Neural progenitor cell (in vitro differentiated cells): ENCODE results near the gene MINDY3. TPM values are rescaled to one million over a fixed set of nuclear protein-coding genes. Genes with fewer than 3 reads are reported as not detected.
"Not testable (repeated sequence)": the region's sequence is repeated elsewhere in the genome, so short reads cannot be mapped to it uniquely, and the experiment has no call there.

Source experiments
- DNase-seq: peaks from one replicate; pipeline ENCODE4 v3.0.0-alpha.2; 2016; ENCODE audit warnings: low spot score
- H2AFZ ChIP-seq: fragments of 200-600 bp; sonication (generic); replicated peaks from 2 replicates; pipeline ENCODE4 v1.6.1; 2016; ENCODE audit warnings: antibody characterized with exemption
- H3F3A ChIP-seq: fragments of 200-600 bp; sonication (generic); 2 replicates; pipeline ENCODE4 v1.6.1; 2016; ENCODE audit warnings: antibody characterized with exemption, low read depth
- H3K27ac ChIP-seq: fragments of 200-600 bp; sonication (generic); 2 replicates; pipeline ENCODE4 v1.5.1; 2016; ENCODE audit warnings: mild to moderate bottlenecking
- H3K27me3 ChIP-seq: fragments of 200-600 bp; sonication (generic); 2 replicates; pipeline ENCODE4 v1.6.1; 2016; ENCODE audit warnings: mild to moderate bottlenecking, moderate library complexity
- H3K36me3 ChIP-seq: fragments of 200-600 bp; sonication (generic); 2 replicates; pipeline ENCODE4 v1.5.1; 2016
- H3K4me1 ChIP-seq: fragments of 200-600 bp; sonication (generic); 2 replicates; pipeline ENCODE4 v1.6.1; 2016; ENCODE audit warnings: mixed run types
- H3K4me2 ChIP-seq: fragments of 200-600 bp; sonication (generic); 2 replicates; pipeline ENCODE4 v1.6.1; 2016
- H3K4me3 ChIP-seq: fragments of 200-600 bp; sonication (generic); 2 replicates; pipeline ENCODE4 v1.5.1; 2016
- H3K79me2 ChIP-seq: fragments of 200-600 bp; sonication (generic); 2 replicates; pipeline ENCODE4 v1.6.1; 2016; ENCODE audit warnings: low read depth
- H3K9ac ChIP-seq: fragments of 200-600 bp; sonication (generic); 2 replicates; pipeline ENCODE4 v1.6.1; 2016
- H3K9me3 ChIP-seq: fragments of 200-600 bp; sonication (generic); 2 replicates; pipeline ENCODE4 v1.5.1; 2016; ENCODE audit warnings: low read depth
- H4K20me1 ChIP-seq: fragments of 200-600 bp; sonication (generic); 2 replicates; pipeline ENCODE4 v1.6.1; 2016; ENCODE audit warnings: low read depth
- H3K27ac Mint-ChIP-seq: 3 replicates; pipeline ENCODE4 v1.8.0; 2021; ENCODE audit warnings: mixed read lengths
- H3K27me3 Mint-ChIP-seq: 2 replicates; pipeline ENCODE4 v1.8.0; 2022; ENCODE audit warnings: low read depth, mild to moderate bottlenecking, inconsistent platforms, moderate library complexity, mixed read lengths; ENCODE audit not compliant: insufficient read depth
- H3K36me3 Mint-ChIP-seq: 3 replicates; pipeline ENCODE4 v1.8.0; 2021; ENCODE audit warnings: mixed read lengths
- H3K4me1 Mint-ChIP-seq: 3 replicates; pipeline ENCODE4 v1.8.0; 2021; ENCODE audit warnings: mixed read lengths
- H3K4me3 Mint-ChIP-seq: 3 replicates; pipeline ENCODE4 v1.8.0; 2021; ENCODE audit warnings: mild to moderate bottlenecking, moderate library complexity, mixed read lengths
- H3K9me3 Mint-ChIP-seq: 3 replicates; pipeline ENCODE4 v1.8.0; 2020; ENCODE audit warnings: mixed read lengths
- CTCF ChIP-seq: fragments of 200-600 bp; sonication (generic); IDR thresholded peaks from 2 replicates; pipeline ENCODE4 v1.5.1; 2017; ENCODE audit warnings: antibody characterized with exemption, mild to moderate bottlenecking
- EZH2 ChIP-seq: fragments of 200-600 bp; sonication (generic); IDR thresholded peaks from 2 replicates; pipeline ENCODE4 v1.6.1; 2017; ENCODE audit warnings: antibody characterized with exemption, mild to moderate bottlenecking, moderate library complexity
- EZH2phosphoT487 ChIP-seq: fragments of 200-600 bp; sonication (generic); IDR thresholded peaks from 2 replicates; pipeline ENCODE4 v1.6.1; 2017; ENCODE audit warnings: antibody characterized with exemption
- total RNA-seq: library from RNA; depleted of rRNA; stranded (reverse); fragments of >200 nt; gene quantifications from 2 replicates; pipeline ENCODE4 v1.2.3, GENCODE V29; 2015; ENCODE audit warnings: low replicate concordance

The MINDY3 gene
- total RNA-seq, 1 donor from 2014 or later = 28.2 TPM

- no peaks in the 10 kb centered on the region for H3K9me3 ChIP-seq
- Mint-ChIP-seq H3K36me3 (peaks cover 18% of the 10 kb centered on the region), H3K27me3 (peaks cover 5% of the 10 kb centered on the region), H3K4me1 (peaks cover 7% of the 10 kb centered on the region), H3K9me3 (peaks cover 15% of the 10 kb centered on the region), H3K27ac (no peak overlapping the region), H3K4me3 (no peak overlapping the region)
- TF ChIP-seq EZH2phosphoT487 (no peak), EZH2 (no peak), CTCF (no peak)
- no peak overlapping the region for H3K4me3 ChIP-seq
- no peaks in the 10 kb centered on the region for H3F3A ChIP-seq
- H3K27me3 ChIP-seq = no peaks in the 10 kb centered on the region
- H4K20me1 ChIP-seq = peaks cover 6% of the 10 kb centered on the region
- peaks cover 21% of the 10 kb centered on the region for H3K79me2 ChIP-seq
- peaks cover 3% of the 10 kb centered on the region for H3K4me1 ChIP-seq
- no peak overlapping the region for H3K9ac ChIP-seq
- no peak overlapping the region for H2AFZ ChIP-seq
- no peak overlapping the region for H3K4me2 ChIP-seq
- no peak overlapping the region for H3K27ac ChIP-seq
- no peak for DNase-seq
- no peaks in the 10 kb centered on the region for H3K36me3 ChIP-seq
Measured at GRCh38 chr10:15853800-15854199, 6.5 kb downstream of the MINDY3 start.

GRCh38 chr10:15852111-15852557 is 8.2 kb downstream of the MINDY3 start:
- H3K9me3 Mint-ChIP-seq = peaks cover 15% of the 10 kb centered on the region

GRCh38 chr10:15850337-15850978 is 9.8 kb downstream of the MINDY3 start:
- DNase-seq, H3K27me3 ChIP-seq, H3K27ac ChIP-seq, H4K20me1 ChIP-seq, H3K79me2 ChIP-seq, H3K27me3 Mint-ChIP-seq, H3K4me1 Mint-ChIP-seq, H3K4me1 ChIP-seq, H3K9ac ChIP-seq, H3F3A ChIP-seq, H2AFZ ChIP-seq, H3K4me2 ChIP-seq, H3K9me3 ChIP-seq, H3K36me3 ChIP-seq, H3K4me3 Mint-ChIP-seq, H3K4me3 ChIP-seq, H3K27ac Mint-ChIP-seq: not testable (repeated sequence)
- H3K9me3 Mint-ChIP-seq = peaks cover 15% of the 10 kb centered on the region
- peaks cover 20% of the 10 kb centered on the region for H3K36me3 Mint-ChIP-seq

More at GRCh38 chr10:15852111-15852557, 8.2 kb downstream of the MINDY3 start:
- TF ChIP-seq EZH2phosphoT487 = no peak
- TF ChIP-seq EZH2 = no peak
- TF ChIP-seq CTCF = no peak
- peaks cover 5% of the 10 kb centered on the region for H3K79me2 ChIP-seq
- H3K4me2 ChIP-seq = no peak overlapping the region
- no peak overlapping the region for H2AFZ ChIP-seq
- H3K27me3 ChIP-seq = no peaks in the 10 kb centered on the region
- Mint-ChIP-seq H3K4me3 (no peak overlapping the region), H3K4me1 (no peaks in the 10 kb centered on the region), H3K36me3 (peaks cover 18% of the 10 kb centered on the region), H3K27me3 (peaks cover 5% of the 10 kb centered on the region), H3K27ac (no peak overlapping the region)
- H3K27ac ChIP-seq = no peak overlapping the region
- H4K20me1 ChIP-seq = peaks cover 4% of the 10 kb centered on the region
- no peak overlapping the region for H3K4me3 ChIP-seq
- no peak overlapping the region for H3K9ac ChIP-seq
- DNase-seq = no peak
- H3K36me3 ChIP-seq = no peaks in the 10 kb centered on the region
- H3K9me3 ChIP-seq = no peaks in the 10 kb centered on the region
- H3K4me1 ChIP-seq = no peaks in the 10 kb centered on the region
- H3F3A ChIP-seq = no peaks in the 10 kb centered on the region

GRCh38 chr10:15849316-15849715 is 11.0 kb downstream of the MINDY3 start:
- Histone ChIP-seq H3K79me2 (no peaks in the 10 kb centered on the region), H3K27me3 (no peaks in the 10 kb centered on the region), H3K9ac (no peak overlapping the region), H4K20me1 (no peaks in the 10 kb centered on the region), H3K36me3 (no peaks in the 10 kb centered on the region), H3K4me3 (no peak overlapping the region), H3K9me3 (no peaks in the 10 kb centered on the region), H2AFZ (no peak overlapping the region), H3K4me2 (no peak overlapping the region), H3K4me1 (no peaks in the 10 kb centered on the region), H3K27ac (no peak overlapping the region), H3F3A (no peaks in the 10 kb centered on the region)
- TF ChIP-seq CTCF (no peak), EZH2phosphoT487 (no peak), EZH2 (no peak)
- no peak overlapping the region for H3K4me3 Mint-ChIP-seq
- H3K27ac Mint-ChIP-seq = no peak overlapping the region
- H3K9me3 Mint-ChIP-seq = peaks cover 15% of the 10 kb centered on the region
- H3K27me3 Mint-ChIP-seq = peaks cover 5% of the 10 kb centered on the region
- H3K4me1 Mint-ChIP-seq = no peaks in the 10 kb centered on the region
- peaks cover 20% of the 10 kb centered on the region for H3K36me3 Mint-ChIP-seq
- DNase-seq = no peak
